ENCODE measurements around the gene CLIC3.

DNA sequence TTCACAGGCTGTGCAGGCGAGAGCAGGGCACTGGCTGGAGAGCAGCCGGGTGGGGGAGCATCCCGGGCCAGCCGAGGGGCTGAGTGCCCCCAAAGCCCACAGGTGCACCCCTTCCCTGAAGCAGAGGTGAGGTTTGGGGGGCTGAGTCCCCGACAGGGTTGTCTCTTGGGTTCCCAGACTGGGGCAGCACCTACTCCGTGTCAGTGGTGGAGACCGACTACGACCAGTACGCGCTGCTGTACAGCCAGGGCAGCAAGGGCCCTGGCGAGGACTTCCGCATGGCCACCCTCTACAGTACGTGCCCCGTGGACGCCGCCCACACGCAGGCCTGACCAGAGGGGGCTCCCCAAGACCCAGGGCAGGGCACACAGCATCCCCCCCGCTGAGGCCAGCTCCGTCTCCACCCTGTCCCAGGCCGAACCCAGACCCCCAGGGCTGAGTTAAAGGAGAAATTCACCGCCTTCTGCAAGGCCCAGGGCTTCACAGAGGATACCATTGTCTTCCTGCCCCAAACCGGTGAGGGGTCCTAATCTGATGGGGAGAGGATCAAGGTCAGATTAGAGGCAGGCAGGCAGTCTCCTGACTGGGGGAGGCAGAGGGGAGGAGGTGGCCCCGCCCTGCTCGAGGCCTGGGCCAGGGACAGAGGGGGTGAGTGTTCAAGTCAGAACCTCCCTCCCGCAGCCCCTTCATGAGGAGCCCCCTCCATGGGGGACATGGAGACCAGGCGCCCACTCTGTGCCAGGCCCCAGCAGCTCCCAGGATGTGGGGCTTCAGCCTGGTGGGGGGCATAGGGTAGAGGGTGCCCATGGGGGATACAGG is 16.4 kb downstream of the CLIC3 start:
- TF ChIP-seq, protein P1, sequence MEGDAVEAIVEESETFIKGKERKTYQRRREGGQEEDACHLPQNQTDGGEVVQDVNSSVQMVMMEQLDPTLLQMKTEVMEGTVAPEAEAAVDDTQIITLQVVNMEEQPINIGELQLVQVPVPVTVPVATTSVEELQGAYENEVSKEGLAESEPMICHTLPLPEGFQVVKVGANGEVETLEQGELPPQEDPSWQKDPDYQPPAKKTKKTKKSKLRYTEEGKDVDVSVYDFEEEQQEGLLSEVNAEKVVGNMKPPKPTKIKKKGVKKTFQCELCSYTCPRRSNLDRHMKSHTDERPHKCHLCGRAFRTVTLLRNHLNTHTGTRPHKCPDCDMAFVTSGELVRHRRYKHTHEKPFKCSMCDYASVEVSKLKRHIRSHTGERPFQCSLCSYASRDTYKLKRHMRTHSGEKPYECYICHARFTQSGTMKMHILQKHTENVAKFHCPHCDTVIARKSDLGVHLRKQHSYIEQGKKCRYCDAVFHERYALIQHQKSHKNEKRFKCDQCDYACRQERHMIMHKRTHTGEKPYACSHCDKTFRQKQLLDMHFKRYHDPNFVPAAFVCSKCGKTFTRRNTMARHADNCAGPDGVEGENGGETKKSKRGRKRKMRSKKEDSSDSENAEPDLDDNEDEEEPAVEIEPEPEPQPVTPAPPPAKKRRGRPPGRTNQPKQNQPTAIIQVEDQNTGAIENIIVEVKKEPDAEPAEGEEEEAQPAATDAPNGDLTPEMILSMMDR (IDR thresholded peaks at IDR 0.05; ENCODE audit: borderline replicate concordance, extremely low read depth, low read length, poor library complexity, severe bottlenecking), result no peak
- no peak for TF ChIP-seq EZH2 (IDR thresholded peaks at IDR 0.05; ENCODE audit: borderline replicate concordance, low read depth, low read length, severe bottlenecking)

All from DND-41 (cell line).